Sigmoid colon (tissue), 4 donors: ENCODE measurements around the gene CLBA1.

Experiments
- CTCF ChIP-seq, 4 experiments: fragments of 450-650 bp in 3 of 4; fragments of 200-600 bp in 1 of 4; IDR thresholded peaks; one replicate each; pipeline ENCODE4 v1.5.1; 2016 to 2019; ENCODE audit warnings: antibody characterized with exemption in 4 of 4, mild to moderate bottlenecking in 3 of 4, moderate library complexity in 2 of 4
- EP300 ChIP-seq, 4 donors: sonication (generic); formaldehyde crosslinking; IDR thresholded peaks; one replicate each; pipeline ENCODE4 v1.6.1; 2017; ENCODE audit warnings: antibody characterized with exemption in 4 of 4
- POLR2A ChIP-seq, 2 donors: fragments of 450-650 bp; IDR thresholded peaks; one replicate each; pipeline ENCODE4 v1.6.1; 2016; ENCODE audit warnings: antibody characterized with exemption in 2 of 2, mild to moderate bottlenecking in 2 of 2, moderate library complexity in 2 of 2

- TF ChIP-seq CTCF (IDR thresholded peaks at IDR 0.05) (no peak), EP300 (IDR thresholded peaks at IDR 0.05) (no peak), POLR2A (IDR thresholded peaks at IDR 0.05) (no peak)
Measured at GRCh38 chr14:104938960-104939359, 46.6 kb upstream of the CLBA1 start.
